GM19240 (cell line): ENCODE data around the gene RERE.
"Not testable (repeated sequence)": the region's sequence is repeated elsewhere in the genome, so short reads cannot be mapped to it uniquely, and the experiment has no call there.

Source experiments
- DNase-seq: peaks from one replicate; pipeline ENCODE4 v3.0.0; 2011; ENCODE audit warnings: low spot score; ENCODE audit not compliant: insufficient read length

The RERE gene

GRCh38 chr1:8752921-8753713, 64.3 kb downstream of the RERE start:
- no peak for DNase-seq

- DNase-seq, result no peak
Observed at GRCh38 chr1:8752411-8752810, 65.0 kb downstream of the RERE start.

GRCh38 chr1:8751984-8752383, 65.5 kb downstream of the RERE start:
- no peak for DNase-seq

- no peak for DNase-seq
Observed at GRCh38 chr1:8747879-8748825, 69.3 kb downstream of the RERE start.

- DNase-seq, result no peak
Observed at GRCh38 chr1:8746554-8746953, 70.9 kb downstream of the RERE start.

GRCh38 chr1:8745749-8746390, 71.6 kb downstream of the RERE start:
- no peak for DNase-seq

GRCh38 chr1:8745346-8745745, 72.1 kb downstream of the RERE start:
- DNase-seq, result no peak

- DNase-seq, result no peak
Observed at GRCh38 chr1:8742022-8742924, 75.2 kb downstream of the RERE start.

- DNase-seq, result no peak
Observed at GRCh38 chr1:8740034-8740449, 77.4 kb downstream of the RERE start.

- DNase-seq, result no peak
Observed at GRCh38 chr1:8739377-8739776, 78.1 kb downstream of the RERE start.

- DNase-seq, result no peak
Observed at GRCh38 chr1:8736927-8737326, 80.5 kb downstream of the RERE start.

GRCh38 chr1:8733484-8733883, 84.0 kb downstream of the RERE start:
- no peak for DNase-seq

GRCh38 chr1:8731162-8731561, 86.3 kb downstream of the RERE start:
- no peak for DNase-seq

- DNase-seq, result no peak
Observed at GRCh38 chr1:8728464-8728863, 89.0 kb downstream of the RERE start.

- no peak for DNase-seq
Observed at GRCh38 chr1:8727809-8728213, 89.6 kb downstream of the RERE start.

- DNase-seq, result not testable (repeated sequence)
Observed at GRCh38 chr1:8727316-8727715, 90.1 kb downstream of the RERE start.

GRCh38 chr1:8726801-8727186, 90.6 kb downstream of the RERE start:
- DNase-seq, result not testable (repeated sequence)

GRCh38 chr1:8723010-8723409, 94.4 kb downstream of the RERE start:
- no peak for DNase-seq

GRCh38 chr1:8722366-8722765, 95.1 kb downstream of the RERE start:
- no peak for DNase-seq

- no peak for DNase-seq
Observed at GRCh38 chr1:8721679-8722324, 95.6 kb downstream of the RERE start.
